Right renal cortex interstitium (tissue), 3 donors: ENCODE data around the gene ABCG2. TPM values are rescaled to one million over a fixed set of nuclear protein-coding genes. Genes with fewer than 3 reads are reported as not detected.
"Not testable (repeated sequence)": the region's sequence is repeated elsewhere in the genome, so short reads cannot be mapped to it uniquely, and the experiment has no call there.

Source experiments
- DNase-seq, 3 donors: peaks; one replicate each; pipeline ENCODE4 v3.0.0-alpha.2; 2013; ENCODE audit warnings: low read depth in 3 of 3, low spot score in 2 of 3
- polyA plus RNA-seq, 3 donors: library from polyadenylated mRNA; unstranded; fragments of 120-200 nt; gene quantifications; one replicate each; pipeline ENCODE4 v1.2.1, GENCODE V29; 2013; ENCODE audit not compliant: insufficient read length in 3 of 3

The ABCG2 gene
- polyA plus RNA-seq, 3 donors = 7.1 to 8.5 (median 8.3) TPM

DNA sequence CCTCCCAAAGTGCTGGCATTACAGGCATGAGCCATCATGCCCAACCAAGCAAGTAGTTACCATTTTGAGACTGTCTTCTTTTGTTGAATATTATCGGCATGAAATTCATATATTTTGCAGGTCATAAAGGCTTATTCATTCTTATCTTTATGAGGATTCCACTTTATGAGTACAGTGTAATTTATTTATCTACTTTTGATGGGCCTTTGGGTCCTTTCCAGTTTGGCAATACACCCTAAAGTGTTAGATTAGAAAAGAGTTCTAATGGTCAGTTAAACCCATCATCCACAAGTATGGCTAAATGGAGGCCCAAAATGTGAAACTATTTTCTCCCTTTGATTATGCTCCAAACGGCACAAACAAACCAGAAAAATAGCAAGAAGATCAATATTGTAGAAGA lies 10.9 kb upstream of the ABCG2 start:
- DNase-seq = no peak

DNA sequence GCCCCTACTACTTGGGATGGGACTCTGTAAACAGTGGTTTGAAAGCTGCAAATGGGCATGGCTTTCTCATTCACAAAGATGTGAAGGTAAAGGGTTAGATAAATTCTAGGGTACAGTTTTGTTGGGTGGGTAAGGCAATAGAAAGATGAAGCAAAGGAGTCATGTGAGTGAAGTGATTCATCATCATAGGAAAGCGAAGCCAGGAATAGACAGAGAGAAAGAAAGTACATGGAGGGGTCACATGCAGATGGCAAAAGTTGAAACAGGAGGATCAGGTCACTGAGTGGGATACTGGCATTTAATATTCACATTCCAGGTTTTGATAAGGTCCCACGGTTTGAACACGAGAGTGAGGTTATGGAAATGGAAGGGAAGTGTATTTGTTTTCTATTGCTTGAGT lies 8.2 kb upstream of the ABCG2 start:
- DNase-seq = no peak

DNA sequence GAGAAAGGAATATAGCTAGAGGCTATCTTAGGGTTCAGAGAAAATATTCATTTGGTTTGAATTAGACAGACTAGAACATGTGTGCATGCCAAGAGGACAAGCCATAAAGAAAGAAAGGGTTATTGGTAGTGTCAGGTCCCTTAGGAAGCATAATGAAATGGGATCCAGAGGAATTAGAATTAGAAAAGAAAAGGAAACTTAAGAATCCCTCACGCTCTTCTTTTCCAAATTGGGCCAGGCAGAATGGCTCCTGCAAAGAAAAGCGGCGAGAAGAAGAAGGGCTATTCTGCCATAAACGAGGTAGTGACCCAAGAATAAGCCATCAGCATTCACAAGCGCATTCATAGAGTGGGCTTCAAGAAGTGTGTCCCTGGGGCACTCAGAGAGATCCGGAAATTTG lies 4.9 kb upstream of the ABCG2 start:
- DNase-seq = no peak

DNA sequence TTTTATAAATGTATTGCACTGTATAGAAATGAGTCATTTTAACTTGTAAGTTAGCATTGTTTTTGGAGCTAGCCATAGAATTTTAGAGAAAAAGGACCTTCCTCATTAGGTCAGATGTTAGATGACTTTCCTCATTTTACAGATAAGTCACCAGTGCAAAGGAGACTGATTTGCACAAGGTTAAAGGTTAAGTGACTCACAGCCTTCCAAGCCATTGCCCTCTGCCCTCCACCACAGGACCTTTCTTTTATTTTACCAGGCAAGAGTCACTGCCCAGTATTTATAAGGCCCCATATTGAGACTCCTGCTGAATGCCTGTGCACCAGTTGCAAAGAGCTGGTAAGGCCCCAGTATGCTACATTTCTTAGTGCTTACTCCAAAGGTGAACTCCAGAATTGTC lies 4.2 kb upstream of the ABCG2 start:
- no peak for DNase-seq

DNA sequence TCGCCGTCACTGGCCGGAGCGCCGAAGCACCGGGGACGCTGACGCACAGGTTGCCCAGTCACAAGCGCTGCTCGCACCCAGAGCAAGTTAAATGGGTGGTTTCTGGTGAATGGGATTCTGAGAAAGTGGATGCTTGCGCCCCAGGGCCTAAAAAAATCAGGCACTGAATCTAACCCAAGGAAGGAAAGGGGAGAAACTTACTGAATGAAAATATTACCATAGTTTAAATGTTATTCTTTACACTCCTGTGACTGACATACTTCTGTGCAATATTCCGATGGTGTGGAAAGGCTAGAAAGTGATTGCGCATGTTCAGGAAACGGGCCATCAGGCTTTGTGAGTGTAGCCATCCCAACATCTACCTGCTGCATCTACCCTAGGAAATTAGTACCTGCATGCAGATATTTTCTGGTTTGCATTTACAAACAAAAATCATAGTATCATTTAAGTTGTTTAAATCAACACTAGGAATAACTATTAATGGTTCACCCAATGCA lies 838 bp upstream of the ABCG2 start:
- no peak for DNase-seq

DNA sequence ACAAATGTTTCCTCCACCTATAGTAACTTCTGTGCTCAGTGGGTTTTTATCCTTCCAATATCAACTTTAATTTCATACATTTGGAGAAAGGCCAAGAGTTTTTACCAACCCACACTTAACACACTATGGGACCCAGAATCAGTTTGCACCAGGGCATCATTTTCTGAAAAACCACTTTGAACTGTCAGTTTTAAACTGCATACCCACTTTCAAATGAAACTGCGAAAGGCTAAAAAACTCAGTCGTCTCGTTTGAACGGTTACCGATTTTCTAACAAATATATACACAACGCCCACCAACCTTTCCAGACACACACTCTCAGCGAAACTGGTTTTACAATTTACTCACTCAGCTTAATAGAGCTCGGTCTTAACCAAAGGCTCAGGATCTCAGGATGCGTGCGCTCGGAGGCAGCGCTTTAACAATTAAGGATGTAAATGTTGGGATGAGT lies 376 bp downstream of the ABCG2 start:
- no peak for DNase-seq

DNA sequence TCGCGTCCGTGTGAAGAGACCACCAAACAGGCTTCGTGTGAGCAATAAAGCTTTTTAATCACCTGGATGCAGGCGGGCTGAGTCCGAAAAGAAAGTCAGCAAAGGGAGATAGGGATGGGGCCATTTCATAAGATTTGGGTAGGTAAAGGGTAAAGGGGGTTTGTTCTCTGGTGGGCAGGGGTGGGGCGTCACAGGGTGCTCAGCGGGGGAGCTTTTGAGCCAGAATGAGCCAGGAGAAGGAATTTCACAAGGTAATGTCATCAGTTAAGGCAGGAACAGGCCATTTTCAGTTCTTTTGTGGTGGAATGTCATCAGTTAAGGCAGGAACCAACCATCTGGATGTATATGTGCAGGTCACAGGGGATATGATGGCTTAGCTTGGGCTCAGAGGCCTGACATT lies 6.1 kb downstream of the ABCG2 start:
- not testable (repeated sequence) for DNase-seq

DNA sequence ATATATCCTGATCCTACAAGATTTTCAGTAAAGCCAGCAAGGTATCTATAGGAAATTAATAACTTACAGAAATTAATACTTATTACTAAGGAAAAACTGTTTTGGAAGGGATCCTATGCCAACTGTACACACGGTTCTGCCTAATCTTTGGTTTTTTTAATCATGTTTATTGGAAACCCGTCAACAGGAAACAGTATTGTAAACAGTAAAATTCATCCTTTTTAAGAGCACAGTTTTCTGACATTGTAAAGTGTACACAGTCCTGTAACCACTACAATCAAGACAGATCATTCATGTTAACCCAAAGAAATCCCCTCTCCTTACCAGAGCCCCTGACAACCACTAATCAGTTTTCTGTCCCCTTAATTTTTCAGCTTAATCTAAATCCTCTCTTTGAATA lies 9.9 kb downstream of the ABCG2 start:
- no peak for DNase-seq

DNA sequence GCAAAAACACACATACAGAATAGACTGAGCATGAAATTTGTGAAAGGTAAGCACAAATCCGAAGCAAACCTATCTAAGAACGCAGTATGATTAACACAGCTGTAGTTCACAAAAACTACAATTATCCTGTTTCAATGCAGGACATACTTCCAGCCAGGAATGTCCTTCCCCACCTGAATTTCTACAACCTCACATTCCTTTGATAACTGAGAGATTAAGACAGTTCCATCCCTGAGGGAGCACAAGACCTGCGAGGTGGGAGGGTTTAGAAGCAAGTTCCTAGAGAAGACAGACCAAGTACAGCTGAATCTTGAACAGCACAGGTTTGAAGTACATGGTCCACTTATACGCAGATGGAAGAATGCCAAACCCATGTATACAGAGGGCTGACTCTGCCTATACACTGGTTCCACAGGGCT lies 10.6 kb downstream of the ABCG2 start:
- no peak for DNase-seq

DNA sequence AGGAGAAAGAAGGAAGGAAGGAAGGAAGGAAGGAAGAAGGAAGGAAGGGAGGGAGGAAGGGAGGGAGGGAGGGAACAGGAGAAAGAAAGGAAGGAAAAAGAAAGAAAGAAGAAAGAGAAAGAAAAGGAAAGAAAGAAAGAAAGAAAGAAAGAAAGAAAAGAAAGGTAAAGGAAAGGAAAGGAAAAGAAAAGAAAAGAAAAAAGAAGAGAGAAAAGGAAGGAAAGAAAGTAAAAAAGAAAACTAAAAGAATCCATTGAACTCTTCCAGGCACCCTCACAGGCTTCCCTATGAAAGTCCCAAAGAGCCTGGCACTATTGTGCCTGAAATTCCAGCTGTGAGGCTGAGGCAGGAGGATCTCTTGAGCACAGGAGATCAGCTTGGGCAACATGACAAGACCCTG lies 11.5 kb downstream of the ABCG2 start:
- DNase-seq = no peak

DNA sequence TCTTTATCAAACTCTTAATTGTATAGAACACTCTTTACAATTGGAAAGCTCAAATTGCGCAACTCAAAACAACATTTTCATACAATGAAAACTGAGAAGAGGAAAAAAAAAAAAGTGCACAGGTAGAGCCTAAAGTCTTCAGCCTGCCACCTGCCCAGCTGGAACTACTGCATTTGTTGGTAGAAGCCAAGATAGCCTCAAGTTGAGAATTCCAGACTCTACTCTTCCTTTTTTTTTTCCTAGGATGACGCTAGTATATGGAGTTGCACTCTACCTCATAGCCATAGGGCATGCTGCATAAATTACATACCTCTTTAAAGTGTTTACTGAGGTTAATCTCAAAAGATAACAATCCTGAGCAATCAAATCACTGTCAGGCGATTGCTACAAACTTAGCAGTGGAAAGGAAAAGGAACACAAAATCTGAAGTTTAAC lies 13.6 kb downstream of the ABCG2 start:
- no peak for DNase-seq

DNA sequence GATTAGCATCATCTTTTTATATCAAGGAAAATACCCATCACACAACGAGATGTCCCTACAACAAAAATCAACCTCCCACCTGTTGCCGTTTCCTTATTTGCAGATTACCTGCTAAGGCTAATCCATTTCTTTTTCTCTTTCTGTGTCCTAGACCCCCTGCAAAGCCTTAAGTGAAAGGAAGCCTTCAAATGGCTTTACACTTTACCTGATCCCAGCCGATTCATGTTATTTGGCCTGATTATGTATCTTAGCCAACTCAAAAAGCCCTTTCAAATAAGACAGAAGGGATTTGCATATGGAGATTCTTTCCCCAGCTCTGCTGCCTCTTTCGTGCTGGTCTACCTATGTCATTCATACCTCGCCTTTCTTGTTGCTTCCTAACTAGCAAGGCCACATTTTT lies 14.4 kb downstream of the ABCG2 start:
- DNase-seq = no peak

DNA sequence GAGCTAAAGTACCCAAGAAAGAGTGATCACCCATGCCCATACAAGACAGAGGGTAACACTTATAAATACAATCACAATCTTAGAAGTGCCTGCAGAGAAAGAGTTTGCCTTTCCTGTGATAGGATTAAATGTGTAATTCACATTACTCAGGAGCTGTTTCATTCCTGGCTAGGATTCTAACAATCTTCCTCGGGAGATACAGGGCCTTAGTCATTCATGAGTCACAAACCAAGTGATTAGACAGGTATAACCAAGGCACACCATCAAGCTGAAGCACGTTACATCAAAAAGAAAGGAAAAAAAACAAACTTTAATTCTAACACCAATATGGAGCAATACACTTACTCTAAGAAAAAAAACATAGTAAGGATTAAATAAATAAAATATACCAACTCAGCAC lies 14.9 kb downstream of the ABCG2 start:
- DNase-seq = no peak

DNA sequence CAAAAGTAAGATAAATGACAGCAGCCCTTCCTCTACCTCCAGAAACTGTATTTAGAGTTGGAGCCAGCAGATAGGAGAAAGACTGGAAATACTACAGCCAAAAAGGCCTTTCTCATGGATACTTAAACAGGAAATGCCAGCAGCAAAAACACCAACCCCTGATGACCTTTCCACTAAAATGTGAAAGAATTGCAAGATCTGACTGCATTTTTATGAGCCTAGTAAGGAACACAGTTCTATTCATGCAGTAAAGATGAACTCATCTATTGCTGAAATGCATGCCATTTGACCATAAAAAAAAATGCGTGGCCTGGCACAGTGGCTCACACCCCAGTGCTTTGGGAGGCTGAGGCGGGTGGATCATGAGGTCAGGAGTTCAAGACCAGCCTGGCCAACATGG lies 19.9 kb downstream of the ABCG2 start:
- DNase-seq = no peak

DNA sequence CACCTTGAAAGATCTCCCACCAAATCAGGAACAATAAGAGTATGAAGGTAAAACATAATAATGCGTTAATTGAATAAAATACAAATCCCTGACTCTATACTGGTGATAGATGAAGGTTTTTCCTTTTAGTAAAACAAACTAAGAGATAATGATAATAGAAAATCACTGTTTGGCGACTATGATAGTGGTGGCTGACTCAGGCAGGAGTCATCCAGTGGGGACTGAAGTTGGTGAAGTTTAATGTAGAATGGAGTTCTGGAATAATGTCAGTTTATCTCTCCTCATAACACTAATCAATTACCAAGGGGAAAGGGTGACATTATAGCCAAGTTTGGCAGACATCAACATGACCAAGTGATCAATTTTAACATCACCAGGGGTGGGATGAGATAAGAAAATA lies 21.3 kb downstream of the ABCG2 start:
- no peak for DNase-seq

DNA sequence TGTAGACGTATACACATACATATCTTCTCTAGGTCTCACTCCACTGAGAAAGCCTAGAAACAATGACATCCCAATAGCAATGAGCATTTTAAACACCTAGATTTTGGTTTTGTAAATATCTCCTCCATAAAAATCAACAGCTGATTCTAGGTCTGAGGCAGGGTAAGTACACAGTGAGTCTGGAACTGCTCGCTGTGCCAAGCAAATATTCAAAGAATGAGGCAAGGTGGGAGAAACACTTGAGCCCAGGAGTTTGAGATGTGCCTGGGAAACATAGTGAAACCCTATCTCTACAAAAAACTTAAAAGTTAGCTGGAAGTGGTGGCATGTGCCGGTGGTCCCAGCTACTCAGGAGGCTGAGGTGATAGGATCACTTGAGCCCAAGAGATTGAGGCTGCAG lies 22.2 kb downstream of the ABCG2 start:
- no peak for DNase-seq

DNA sequence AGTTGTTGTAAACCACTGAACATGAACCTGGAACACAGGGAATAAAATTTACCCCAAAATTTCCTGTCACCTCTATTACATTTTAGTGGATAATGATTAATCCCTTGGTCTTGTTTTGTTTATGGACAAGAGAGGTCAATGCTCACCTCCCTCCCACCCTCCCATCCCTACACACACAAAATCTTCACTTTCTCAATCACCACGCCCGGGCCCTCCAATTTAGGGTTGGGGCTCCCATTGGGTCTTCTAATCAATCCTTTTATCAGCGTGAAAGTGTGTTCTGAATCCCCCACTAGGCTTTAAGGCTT lies 23.1 kb downstream of the ABCG2 start:
- DNase-seq = no peak

DNA sequence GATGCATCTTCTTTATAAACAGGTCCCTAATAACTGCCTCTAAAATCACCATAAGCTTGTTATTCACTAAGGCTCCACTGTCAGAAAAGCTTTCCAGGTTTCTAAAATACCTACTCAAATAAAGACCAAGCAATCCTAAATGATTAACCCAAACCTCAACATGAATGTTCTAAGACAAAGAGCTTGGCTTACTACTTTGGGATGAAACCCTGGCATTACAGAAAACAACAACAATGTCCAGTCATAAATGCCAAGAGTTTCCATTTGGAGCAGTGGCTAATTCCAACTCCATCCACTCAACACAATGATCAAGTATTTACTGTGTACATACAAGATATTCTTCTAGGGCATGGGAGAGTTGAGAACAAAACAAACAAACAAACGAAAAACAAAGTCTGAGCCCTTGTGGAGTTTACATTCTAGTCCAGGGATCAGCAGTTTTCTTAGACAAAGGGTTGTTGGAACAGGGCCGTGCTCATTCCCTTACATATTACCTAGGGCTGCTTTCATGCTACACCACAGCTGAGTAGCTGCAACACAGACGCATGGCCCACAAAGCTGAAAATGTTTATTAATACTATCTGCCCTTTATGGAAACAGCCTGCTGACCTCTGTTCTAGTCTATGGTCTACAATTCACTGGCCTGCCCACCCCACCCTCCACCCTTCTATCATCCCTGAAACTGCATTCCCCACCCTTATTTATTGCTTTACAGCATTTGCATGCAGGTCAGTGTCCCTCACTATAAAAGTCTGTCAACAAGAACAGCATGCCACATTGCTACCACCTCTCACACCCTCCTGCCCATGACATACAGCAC lies 23.7 kb downstream of the ABCG2 start:
- DNase-seq = no peak

DNA sequence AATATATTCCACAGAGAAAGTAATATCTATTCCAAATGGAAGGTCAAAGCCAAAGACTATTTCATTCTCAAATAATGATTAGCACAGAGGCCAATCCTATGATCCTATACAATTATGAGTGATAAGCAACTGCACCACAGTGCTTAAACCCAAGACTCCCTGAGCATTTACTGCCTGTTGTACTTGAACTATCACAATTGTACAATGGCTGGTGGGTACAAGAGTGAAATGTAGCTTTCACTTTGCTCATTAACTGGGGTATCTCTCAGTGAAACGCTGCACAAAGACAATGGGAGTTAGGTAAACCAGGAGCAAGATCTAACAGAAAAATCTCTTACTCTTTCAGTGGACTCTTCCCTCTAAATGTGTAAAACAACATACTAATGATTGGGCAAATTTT lies 24.3 kb downstream of the ABCG2 start:
- no peak for DNase-seq

DNA sequence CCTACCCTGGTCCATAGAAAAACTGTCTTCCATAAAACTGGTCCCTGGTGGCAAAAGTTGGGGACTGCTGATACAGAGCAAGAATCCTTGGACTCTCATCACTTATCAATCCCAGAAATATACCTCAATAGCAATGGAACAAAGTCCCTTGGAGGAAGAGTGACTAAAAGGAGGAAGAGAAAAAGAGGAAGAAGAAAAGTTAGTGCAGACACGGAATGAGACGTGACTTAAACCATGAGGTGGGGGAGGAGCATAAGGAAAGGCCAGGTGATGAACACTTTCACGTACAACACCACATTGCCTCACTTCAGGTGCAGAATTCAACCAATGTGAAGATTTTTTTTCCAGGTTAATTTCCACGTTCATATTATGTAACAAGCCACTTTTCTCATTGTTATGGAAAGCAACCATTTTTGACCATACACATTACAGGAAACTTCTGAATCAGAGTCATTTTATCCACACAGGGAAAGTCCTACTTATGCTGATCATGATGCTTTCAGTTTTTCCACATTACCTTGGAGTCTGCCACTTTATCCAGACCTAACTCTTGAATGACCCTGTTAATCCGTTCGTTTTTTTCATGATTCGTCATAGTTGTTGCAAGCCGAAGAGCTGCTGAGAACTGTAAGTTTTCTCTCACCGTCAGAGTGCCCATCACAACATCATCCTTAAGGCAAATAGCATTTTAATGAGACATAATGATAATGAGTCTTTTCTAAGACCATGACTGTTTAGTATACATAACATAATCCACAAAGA lies 27.7 kb downstream of the ABCG2 start:
- DNase-seq = no peak

DNA sequence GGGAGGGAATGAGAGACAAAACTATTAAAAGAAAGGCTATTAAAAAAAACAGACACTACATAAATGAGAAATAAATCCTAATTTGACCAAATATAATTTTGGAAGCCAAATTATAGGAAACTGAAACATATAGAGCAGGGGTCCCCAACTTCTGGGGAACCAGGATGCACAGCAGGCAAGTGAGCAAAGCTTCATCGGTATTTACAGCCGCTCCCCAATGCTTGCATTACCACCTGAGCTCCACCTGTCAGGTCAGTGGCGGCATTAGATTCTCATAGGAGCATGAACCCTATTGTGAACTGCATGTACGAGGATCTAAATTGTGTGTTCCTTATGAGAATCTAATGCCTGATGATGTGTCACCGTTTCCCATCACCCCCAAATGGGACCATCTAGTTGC lies 28.4 kb downstream of the ABCG2 start:
- DNase-seq = no peak

DNA sequence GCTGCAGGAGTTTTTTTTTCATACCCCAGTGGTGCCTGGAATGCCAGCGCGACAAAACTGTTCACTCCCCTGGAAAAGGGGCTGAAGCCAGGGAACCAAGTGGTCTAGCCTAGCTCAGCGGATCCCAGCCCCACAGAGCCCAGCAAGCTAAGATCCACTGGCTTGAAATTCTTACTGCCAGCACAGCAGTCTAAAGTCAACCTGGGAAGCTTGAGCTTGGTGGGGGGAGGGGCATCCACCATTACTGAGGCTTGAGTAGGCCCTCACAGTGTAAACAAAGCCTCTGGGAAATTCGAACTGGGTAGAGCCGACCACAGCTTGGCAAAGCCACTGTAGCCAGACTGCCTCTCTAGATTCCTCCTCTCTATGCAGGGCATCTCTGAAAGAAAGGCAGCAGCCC lies 36.2 kb downstream of the ABCG2 start:
- DNase-seq = not testable (repeated sequence)
